A549 treated with GW870086 at 1 μM for 4 hours (cell line): Measurements from ENCODE around the gene IGFBP4. TPM values are rescaled to one million over a fixed set of nuclear protein-coding genes. Genes with fewer than 3 reads are reported as not detected.

Source experiments
- total RNA-seq: library from RNA; stranded (reverse); fragments of 200-300 nt; extraction: Qiagen RNA extraction; gene quantifications from 5 replicates; pipeline ENCODE4 v1.2.3, GENCODE V29; 2022; ENCODE audit warnings: low read depth

IGFBP4 gene
- 2,204 to 2,821 TPM (median 2,655 TPM) in 5 replicates for total RNA-seq

GRCh38 chr17:40443196-40443987, at the start of gene IGFBP4:
IGFBP4 (plus strand) TSS chr17:40443450; CDS start chr17:40443736, 286 bp downstream.

GRCh38 chr17:40417609-40418427, 25.4 kb upstream of the IGFBP4 start, which contains the start of gene TOP2A:
TOP2A (minus strand) TSS chr17:40417896; CDS start chr17:40417791, 105 bp downstream.

GRCh38 chr17:40501499-40501911, 58.3 kb downstream of the IGFBP4 start, which contains the start of gene TNS4:
TNS4 (minus strand) TSS chr17:40501623; CDS start chr17:40496425, 5,198 bp downstream.

Other genes starting within 250 kb of the IGFBP4 start
- gene WIPF2, start 224.1 kb upstream of the IGFBP4 start, total RNA-seq = 18.7 to 22.2 TPM (median 20.2 TPM) in 5 replicates
- gene CDC6, start 155.6 kb upstream of the IGFBP4 start, total RNA-seq = 50.0 to 54.4 TPM (median 52.5 TPM) in 5 replicates
- gene RARA, start 134.3 kb upstream of the IGFBP4 start, total RNA-seq = 37.5 to 48.7 TPM (median 40.9 TPM) in 5 replicates
- 0.57 to 1.1 TPM (median 0.96 TPM) in 5 replicates for gene GJD3, start 78.7 kb upstream of the IGFBP4 start, total RNA-seq
- 178 to 251 TPM (median 211 TPM) in 5 replicates for gene TOP2A, start 25.6 kb upstream of the IGFBP4 start, total RNA-seq
- 186 to 238 TPM (median 217 TPM) in 5 replicates for gene TNS4, start 58.2 kb downstream of the IGFBP4 start, total RNA-seq
- gene CCR7, start 122.0 kb downstream of the IGFBP4 start, total RNA-seq = 0.74 to 1.1 TPM (median 0.94 TPM) in 5 replicates
- gene SMARCE1, start 204.4 kb downstream of the IGFBP4 start, total RNA-seq = 100 to 115 TPM (median 110 TPM) in 5 replicates
- gene KRT222, start 221.7 kb downstream of the IGFBP4 start, total RNA-seq = 0.19 to 0.52 TPM (median 0.44 TPM) in 4 of 5 replicates, not detected in the other